G401.6 (cell line): ENCODE data around the gene SS18L1.
"Not testable (repeated sequence)": the region's sequence is repeated elsewhere in the genome, so short reads cannot be mapped to it uniquely, and the experiment has no call there.

Experiments used
- FAIRE-seq: peaks from 2 replicates; lab custom pipeline; 2012; peaks lifted over from hg19 to GRCh38; lab: Jason Lieb, UNC

SS18L1 gene

DNA sequence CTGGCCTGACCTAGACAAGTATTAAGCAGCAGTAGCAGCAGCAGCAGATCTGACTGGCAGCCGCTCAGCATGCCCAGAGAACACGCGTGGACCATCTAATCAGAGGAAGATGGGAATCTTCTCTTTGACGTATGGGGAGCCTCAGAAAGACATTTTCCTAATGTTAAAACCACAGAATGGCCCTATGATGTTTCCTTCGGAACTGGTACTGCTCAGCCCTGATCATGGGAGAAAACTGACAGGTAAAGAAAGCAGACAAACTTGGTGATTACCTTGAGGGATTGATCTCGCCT, 6.5 kb upstream of the SS18L1 start:
- no peak for FAIRE-seq

DNA sequence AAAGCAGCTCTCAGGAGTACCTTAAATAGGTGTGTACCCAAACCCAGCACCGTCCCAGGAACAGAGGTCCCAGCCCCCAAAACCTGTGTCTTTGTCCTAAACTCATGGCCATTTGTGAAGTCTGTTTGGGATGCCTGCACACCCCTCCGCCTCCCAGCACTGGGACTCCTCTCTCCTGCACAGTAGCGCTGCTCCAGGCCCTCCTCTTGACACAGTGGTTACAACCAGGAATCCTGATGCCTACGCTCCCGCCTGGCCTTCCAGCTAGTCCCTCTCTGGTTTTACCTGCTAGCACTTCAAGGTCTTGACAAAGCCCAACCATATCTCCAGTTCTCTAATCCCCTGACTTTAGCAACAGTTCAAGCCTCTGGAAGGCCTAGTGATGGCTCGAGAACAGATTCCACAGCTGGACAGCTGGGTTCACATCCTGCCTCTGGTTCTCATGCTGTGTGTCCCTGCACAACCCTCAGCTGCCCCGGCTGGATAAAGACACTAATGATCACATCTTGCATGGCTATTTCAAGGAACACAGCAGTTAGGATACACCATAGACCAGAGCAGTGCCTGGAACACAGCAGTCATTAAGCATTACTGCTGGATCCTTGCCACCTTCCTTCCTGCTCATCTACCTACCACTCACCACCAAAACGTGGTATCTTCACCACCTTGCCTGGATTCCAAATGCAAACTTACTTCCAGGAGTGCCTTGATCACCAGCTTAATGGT, 5.9 kb upstream of the SS18L1 start:
- FAIRE-seq: no peak

DNA sequence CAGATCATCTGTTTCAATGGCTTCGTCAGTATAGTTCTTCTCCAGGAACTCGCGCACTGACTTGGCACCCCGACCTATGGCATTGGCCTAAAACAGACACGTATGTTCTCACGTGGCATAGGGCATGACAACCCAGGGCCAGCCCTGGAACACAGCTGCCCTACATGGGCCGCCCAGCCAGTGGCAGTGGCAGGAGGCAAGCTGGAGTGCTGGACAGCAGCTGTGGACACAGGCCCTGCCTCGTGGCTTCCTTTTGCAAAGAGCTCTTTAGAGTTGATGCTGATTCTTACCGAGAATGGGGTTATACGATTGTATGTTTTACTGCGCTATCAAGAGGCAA, 5.4 kb upstream of the SS18L1 start:
- no peak for FAIRE-seq

DNA sequence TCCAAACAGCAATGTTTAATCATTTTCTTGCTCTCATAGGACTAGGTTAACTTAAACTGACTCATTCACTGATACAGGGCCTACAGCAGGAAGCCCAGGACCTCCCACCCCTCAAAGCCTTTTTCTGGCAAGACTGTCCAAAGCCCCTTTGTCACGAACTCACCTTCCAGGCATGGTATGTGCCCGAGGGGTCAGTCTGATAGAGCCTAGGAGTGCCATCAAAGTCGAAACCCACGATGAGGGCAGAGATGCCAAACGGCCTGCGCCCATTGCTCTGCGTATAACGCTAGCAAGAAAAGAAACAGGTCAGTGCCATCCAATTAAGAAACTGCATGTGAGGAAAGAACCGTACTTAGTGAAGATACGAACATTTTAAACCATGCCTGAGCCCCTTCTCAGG, 4.7 kb upstream of the SS18L1 start:
- FAIRE-seq: no peak

DNA sequence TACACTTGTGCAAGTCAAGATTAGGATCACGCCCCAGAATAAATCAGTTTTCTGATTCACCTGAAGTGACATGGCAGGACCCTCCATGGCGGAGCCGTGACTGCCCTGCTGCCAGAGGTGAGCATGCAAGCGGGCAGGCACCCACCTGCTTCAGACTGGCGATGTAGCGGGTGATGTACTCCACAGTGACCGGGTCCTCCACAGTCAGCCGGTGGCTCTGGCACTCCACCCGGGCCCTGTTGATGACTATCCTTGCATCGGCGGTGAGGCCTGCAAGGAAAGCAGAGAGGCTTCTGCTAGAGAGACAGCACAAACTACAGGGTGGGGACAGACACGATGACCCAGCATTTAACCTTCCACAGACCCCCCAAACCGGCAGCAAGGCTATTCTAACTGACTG, 3.9 kb upstream of the SS18L1 start:
- FAIRE-seq: no peak

DNA sequence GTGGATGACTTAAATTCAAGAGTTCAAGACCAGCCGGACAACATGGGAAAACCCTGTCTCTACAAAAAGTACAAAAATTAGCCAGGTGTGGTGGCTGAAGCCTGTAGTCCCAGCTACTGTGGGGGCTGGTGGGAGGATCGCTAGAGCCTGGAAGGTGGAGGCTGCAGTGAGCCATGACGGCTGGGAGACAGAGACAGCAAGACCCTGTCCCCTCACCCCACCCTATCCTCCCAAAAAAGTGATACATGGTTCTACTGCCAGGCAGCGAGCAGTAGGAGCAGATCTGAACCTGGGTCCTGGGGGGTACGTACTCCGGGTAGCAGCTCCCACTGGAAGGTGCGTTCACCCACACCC, 2.5 kb upstream of the SS18L1 start:
- FAIRE-seq: no peak

DNA sequence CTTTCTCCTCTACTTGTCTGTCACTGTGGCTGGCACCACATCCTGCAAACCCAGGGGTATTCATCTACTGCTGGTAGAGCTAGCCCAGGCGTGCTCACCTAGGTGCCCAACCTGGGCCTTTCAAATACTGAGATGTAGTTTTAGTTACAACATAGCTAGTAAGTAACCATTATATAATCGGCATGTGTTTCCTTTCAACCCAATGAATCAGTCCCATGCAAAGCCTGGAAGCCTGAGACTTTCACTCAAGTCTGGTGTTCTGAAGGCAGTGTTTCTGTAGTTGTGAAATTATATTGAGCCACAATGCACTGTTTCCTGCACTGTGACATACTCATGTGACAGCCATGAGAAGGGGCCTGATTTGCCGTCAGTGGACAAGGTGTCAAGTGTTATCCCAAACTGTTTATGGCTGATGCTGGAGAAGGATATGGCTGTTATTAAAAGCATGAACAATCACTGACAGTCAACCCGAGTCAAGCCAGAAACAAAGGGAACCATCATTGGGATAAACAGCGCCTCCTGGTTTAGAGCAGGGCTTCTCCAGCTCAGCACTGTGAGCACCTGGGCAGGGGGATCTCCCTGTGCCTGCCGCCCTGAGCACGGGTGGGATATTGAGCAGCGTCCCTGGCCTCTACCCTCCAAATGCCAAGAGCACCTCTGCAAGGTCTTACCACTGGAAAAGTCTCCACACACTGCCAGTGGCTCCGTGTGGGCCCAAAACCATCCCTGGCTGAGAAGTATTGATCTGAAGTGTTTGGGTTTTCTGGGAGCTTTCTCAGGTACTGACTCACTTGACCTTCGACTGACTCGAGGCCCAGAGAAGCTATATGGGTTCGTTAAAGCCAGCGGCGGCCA, 1.9 kb upstream of the SS18L1 start:
- FAIRE-seq: no peak

DNA sequence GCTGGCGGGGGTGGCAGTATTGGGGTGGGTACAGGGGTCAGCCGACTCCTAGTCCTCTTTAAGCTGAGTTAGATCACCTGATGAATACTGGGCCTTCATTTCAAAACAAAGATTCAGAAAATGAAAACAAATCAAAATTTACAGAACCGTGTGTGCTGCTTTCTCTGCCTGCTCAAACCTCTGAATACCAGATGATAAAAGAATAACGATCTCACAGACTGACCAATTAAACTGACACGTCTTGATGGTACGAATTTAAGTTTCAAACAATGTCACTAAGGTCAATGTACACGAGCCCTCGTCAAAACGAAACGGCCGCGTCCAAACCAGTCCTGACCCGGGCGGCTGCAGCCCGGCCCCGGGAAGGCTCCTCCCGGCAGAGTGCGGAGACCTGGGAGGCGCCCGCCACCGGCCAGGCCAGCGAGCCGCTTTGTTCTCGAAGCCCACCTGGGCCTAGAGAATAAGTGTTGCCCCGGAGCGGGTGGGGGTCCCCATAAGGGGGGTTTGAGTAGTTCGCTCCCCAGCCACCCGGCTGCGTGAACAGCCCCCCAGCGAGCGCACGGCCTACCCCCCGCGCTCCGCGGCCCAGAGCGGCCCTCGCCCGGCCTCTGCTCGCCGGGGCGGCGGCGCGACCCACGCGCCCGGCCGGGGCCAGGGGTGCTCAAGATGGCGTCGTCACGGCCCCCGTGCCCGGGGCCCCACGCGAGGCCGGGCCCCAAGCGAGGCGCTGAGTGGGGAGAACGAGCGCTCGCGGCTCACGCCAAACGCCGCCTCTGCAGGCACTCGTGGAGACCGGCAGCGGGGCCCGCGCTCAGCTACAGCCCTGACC, 1.1 kb upstream of the SS18L1 start:
- FAIRE-seq: no peak

DNA sequence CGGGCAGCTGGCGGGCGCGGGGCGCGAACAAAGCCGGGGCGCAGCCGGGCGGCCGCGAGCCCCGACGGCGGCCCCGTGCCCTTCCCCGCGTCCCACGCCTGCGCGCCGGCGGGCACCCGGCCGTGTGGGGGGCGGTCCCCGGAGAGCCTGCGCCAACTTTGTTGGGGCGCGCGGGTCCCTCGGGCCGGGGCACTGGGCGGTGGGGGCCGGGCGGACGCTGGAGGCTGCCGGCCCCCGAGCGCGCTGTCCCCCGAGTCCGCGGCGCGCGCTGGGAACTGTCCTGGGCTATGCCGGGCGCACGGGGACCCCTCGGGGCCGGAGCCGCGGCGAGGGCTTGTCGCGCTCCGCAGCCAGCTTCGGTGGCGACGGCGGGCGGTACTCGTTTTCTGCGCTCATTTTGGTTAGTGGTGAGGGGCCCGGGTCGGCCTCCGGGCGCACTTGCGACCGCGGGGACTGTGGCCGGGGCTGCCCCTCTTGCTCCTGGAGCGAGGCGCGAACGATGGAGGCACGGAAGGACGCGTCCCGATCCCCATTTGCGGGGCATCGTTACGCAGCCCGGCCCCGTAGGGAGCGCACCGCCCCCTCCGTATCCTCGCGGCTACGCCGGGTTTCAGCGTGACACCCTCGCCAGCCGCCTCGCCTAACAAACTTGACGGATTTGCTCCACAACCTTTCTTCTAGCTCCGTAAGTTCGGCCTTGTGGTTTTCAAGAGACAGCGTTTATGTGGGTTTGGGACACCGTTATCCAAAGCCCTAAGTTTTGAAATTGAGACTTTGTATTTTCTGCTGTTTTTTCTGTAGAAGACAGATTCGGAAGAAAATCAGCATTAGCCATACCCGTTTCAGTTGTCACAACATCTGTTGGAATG, 622 bp downstream of the SS18L1 start:
- no peak for FAIRE-seq

DNA sequence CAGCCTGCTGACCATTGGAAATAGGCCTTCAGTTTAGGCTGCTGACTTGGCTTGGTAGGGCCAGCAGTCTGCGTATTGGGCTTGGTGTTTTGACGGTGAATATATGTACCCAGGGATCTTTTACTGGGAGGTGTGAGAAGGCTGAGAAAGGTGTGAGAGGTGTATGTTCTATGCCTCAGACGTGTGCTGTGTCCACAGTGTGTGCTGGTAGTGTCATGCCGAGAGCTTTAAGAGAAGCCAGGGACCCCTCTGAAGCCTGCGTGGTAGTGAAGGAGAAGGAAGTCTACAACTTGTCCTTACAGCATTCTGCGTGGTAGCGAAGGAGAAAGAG, 2.1 kb downstream of the SS18L1 start:
- no peak for FAIRE-seq

DNA sequence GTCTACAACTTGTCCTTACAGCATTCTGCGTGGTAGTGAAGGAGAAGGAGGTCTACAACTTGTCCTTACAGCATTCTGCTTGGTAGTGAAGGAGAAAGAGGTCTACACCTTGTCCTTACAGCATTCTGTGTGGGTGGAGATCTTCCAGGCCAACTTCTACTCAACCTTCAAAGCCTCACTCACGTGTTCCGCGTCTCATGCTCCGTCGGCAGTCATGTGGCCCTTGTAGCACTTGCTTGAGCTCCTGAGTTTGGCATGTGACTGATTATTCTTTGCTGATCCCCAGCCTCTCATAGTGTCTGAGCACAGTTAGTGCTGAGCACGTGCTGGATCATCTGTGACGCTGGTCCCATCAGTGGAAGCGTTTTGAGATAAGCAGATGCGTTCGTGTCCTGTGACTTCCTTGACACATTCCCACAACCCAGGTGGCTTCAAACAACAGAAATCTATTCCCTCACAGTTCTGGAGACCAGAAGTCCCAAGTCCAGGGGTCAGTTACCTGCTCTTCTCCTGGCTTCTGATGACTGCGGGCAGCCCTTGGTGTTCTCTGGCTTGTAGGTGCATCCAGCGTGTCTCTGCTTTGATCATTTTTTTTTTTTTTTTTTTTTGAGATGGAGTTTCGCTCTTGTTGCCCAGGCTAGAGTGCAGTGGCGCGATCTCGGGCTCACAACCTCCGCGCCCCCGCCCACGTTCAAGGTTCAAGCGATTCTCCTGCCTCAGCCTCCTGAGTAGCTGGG, 2.6 kb downstream of the SS18L1 start:
- no peak for FAIRE-seq

DNA sequence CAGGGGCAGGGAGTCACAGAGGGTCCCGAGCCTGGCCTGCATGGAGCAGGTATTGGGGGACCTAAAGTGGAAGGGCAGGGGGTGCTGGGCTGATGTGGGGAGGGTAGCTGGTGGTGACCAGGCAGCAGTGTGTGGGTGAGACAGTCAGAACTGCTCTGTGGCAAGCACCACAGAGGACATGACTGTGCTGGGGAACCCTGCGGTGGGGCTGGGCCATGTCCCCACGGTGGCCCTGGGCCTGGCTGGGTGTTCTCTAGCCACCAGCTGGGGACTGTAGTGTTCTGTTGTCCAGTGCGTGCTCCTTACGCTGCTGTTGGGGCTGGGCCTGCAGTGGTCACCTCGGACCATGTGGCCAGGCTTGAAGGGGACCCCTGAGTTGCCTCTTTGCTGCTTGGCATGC, 3.6 kb downstream of the SS18L1 start:
- FAIRE-seq: no peak

DNA sequence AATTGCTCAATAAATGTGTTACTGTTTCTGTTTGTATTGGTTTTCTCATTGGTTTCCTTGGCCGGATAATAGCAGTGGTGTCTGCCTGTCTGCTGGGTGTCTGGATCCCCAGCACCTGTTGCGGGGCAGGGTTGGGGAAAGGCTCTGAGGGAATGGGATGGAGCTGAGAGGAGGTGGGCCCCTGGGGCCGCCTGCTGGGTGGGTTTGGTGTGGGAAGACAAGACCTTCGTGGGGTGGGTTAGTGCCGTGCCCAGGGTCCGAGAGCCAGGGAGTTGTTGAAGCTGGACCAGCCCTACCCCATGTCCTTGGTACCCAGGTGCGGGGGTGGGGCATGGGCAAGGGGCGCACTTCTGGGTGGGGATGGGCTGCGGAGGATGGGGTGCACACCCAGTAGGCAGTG, 4.0 kb downstream of the SS18L1 start:
- no peak for FAIRE-seq

DNA sequence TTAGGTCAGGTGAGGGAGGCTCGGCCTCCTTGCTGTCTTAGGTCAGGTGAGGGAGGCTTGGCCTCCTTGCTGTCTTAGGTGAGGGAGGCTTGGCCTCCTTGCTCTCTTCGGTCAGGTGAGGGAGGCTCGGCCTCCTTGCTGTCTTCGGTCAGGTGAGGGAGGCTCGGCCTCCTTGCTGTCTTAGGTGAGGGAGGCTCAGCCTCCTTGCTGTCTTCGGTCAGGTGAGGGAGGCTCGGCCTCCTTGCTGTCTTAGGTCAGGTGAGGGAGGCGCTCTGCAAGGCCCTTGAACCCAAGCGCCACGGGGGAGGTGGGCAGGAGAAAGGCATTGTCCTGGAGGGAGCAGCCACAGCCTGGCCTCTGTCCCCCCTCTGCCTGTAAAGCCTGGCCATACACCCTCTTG, 4.8 kb downstream of the SS18L1 start:
- not testable (repeated sequence) for FAIRE-seq

DNA sequence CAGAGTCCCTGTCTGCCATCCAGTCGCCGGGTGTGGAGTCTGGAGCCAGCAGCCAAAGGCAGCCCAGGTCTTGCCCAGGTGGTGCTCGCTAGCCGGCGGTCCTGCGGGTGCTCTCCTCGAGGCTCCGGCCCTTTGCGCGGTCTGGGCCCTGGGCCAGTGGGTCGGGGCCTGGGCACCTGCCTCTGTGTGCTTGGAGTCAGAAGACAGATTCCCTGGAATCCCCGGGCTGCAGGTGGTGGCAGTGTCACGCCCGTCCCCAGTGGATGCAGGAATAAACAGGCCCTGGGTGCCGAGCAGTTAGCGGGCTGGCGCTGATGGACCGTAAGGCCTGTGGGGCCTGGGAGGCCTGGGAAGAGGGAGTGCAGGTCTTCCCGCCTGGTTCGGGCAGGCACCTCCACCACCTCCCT, 5.3 kb downstream of the SS18L1 start:
- FAIRE-seq: no peak

DNA sequence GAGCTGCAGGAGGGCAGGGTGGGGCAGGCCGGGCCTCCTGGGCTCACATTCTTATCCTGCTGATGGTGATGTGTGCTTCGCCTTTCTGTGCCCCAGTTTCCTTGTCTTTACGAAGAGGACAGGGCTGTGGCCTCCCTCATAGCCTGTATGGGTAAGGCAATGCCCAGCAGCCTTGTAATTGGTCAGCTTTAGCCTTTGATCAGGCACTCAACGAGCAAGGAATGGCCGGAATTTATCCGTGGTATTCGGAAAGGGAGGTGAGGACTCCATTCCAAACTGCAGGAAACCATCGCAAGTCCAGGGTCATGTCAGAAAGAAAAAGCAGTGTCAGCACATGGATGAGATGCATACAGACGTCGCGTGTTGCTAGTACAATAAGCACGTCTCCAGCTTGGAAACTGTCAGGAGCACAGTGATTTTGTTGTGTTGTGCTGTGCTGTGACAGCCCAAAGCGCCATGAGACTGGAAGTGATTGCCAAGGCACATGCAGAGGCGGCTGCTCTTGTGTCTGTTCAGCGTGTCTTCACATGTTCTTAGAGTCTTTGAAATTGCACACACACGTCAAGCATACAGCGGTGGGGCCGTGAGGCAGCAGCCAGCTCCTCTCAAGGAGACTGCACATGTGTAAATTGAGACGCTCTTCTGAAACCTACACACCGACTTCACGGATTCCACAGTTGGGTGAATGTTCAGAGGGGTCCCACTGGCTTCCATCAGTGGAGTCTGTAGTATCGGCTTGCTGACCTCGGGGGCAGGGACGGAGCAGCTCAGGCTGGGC, 6.2 kb downstream of the SS18L1 start:
- FAIRE-seq: no peak

DNA sequence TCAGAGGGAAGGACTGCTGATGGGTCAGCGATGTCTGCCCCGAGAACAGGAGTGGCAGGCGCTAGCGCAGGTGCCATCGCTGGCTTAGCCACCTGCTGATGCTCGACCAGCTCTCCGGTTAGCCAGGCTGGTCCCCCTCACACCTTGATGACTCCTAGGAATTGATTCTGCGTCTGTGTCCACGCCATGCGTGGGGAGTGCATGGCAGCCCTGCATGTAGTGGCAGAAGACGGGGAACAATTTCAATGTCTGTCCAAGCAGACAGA, 6.7 kb downstream of the SS18L1 start:
- no peak for FAIRE-seq

DNA sequence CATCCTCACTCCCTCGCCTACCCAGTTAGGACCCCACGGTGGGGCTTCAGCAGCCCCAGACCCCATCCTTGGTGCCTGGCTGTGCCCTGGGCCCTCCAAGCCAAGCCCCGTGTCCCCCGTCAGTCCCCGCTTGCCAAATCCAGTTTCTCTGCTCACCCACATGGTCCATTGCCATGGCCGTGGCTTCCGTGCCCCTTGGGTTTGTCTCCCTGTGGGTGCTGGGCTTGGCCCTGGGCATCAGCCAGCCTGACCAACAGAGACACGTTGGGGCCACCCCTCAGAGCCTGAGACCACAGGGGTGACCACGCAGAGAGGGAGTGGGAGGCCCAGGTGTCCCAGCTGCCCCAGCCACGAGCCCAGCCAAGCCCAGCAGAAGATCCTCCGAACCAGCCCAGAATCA, 7.7 kb downstream of the SS18L1 start:
- no peak for FAIRE-seq

DNA sequence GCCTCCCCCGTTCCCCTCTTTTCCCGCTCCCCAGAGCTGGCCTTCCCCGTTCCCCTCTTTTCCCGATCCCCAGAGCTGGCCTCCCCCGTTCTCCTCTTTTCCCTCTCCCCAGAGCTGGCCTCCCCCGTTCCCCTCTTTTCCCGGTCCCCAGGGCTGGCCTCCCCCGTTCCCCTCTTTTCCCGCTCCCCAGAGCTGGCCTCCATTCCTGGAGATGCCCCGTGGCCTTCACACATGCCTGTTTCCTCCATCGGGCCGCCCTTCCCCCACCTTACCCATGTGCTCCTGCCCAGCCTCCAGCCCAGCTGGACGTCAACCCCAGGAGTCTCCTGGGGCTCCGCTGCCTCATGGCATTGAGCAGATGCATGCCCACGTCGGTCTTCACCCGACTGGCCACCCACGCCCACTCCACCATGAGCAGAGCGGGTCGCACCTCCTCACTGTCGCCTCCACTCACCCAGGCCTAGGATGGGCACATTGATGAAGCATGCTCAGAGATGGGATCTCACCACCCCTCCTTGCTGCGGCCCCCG, 8.3 kb downstream of the SS18L1 start:
- FAIRE-seq: no peak

DNA sequence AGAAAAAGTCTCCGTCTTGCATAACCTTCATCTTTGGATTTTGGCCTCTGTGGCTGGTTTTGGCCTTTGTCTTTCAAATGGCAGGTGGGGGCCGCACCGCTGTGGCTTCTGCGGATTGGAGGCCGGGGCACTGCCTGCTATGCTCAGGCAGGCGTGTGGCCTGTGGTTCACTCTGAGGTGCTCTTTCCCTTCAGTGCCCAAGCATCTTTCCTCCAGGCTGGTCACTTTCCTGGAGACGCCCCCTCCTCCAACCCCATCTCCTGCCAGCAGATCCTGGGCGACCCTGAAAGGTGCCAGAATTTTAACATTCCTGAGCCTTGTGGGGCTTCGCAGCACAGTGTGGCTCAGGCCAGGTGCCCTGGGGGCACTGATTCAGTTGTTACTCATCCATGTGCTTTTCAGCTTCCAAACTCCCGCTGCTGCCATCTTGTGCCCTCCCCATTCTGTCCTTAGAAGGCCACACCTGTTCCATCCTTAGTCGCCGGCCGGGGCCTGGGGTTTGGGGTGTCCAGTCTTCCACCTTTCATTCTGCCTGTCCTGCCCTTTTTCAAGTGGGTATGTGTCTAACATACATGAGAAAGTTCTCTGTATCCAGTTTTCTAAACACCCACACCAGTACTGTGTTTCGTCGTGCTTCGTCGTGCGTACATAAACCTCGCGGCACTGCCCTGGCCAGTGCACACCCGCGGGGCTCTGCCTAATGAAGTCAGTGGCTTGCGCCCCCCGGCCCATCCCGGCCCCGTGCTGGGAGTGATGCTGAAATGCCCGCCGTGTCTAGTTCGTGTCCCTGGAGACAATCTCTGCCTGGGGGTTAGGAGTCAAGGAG, 12.1 kb downstream of the SS18L1 start:
- FAIRE-seq: no peak
